ENCODE results near the gene MARCHF10.
A peak's percentile ranks its signal among the peaks of the same experiment; 100 is the strongest.

Gene MARCHF10

DNA sequence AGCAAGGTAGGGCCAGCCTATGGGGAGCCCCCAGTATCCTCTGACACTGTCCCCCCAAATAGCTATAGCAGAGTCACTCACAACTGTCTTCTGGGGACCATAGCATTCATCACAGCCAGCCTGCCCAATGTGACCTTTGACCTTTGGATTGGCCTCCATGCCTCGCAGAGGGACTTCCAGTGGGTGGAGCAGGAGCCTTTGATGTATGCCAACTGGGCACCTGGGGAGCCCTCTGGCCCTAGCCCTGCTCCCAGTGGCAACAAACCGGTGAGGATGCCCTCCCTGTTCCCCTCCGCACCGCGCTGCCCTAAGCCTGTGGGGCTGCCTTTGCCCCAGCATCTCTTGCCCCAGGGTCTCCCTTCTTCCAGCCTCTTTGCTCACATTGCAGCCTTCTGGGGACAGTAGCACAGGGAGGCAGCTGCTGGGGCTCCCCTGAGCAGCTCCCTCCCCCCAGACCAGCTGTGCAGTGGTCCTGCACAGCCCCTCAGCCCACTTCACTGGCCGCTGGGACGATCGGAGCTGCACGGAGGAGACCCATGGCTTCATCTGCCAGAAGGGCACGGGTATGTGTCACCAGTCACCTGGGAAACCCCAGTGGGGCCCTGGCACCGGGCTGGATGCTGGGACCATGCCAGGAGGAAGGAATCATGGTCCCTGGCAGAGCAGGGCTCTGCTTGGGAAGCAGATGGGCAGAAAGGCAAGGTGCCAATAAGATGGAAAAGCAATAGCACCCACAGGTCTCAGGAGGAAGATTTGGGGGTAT, 119.5 kb downstream of the MARCHF10 start:
- no peaks in the 10 kb centered on the region for H3K9me3 ChIP-seq (ENCODE audit: control insufficient read depth, low read length)
- H3K9ac ChIP-seq (ENCODE audit: low read length): no peak overlapping the region
- H3K4me3 ChIP-seq (ENCODE audit: insufficient read depth in 1 of 2, low read depth in 1 of 2, low read length in 2 of 2): peak overlapping the region in 1 of 2 experiments; percentile 0
- H4K8ac ChIP-seq (ENCODE audit: low read length): no peak overlapping the region
- H3K4me1 ChIP-seq (ENCODE audit: control insufficient read depth, insufficient read depth, low read depth, low read length): peaks cover 3% of the 10 kb centered on the region
- no peak for DNase-seq
- no peak overlapping the region for H2BK12ac ChIP-seq (ENCODE audit: low read length in 2 of 2)
- peak overlapping the region; percentile 20 for H2BK5ac ChIP-seq (ENCODE audit: low read depth, low read length, poor library complexity, severe bottlenecking)
- no peak overlapping the region for H3K23ac ChIP-seq (ENCODE audit: low read length in 2 of 2)
- H2BK15ac ChIP-seq (ENCODE audit: low read depth, poor library complexity, severe bottlenecking): no peak overlapping the region
- no peak overlapping the region for H3K18ac ChIP-seq (ENCODE audit: low read depth in 1 of 2, low read length in 2 of 2)
- H4K91ac ChIP-seq (ENCODE audit: low read length): no peak overlapping the region
- peaks cover 13% of the 10 kb centered on the region for H3K79me1 ChIP-seq (replicated peaks; ENCODE audit: low read length, poor library complexity, severe bottlenecking)
- 97% methylated on average over 11 of the region's 11 CpGs for WGBS
- no peaks in the 10 kb centered on the region for H3K27me3 ChIP-seq (ENCODE audit: control insufficient read depth in 1 of 2, insufficient read depth in 1 of 2, low read length in 2 of 2)
- peaks cover 74 to 77% of the 10 kb centered on the region in 2 experiments for H3K36me3 ChIP-seq (ENCODE audit: control insufficient read depth in 1 of 2, insufficient read depth in 2 of 2, low read depth in 1 of 2, low read length in 2 of 2)
- no peak overlapping the region for H2AFZ ChIP-seq (ENCODE audit: low read depth, low read length)
- no peak overlapping the region for H3K27ac ChIP-seq (ENCODE audit: low read length, poor library complexity, severe bottlenecking)
- no peak overlapping the region for H2AK5ac ChIP-seq (ENCODE audit: low read length, severe bottlenecking)
- H3K4me2 ChIP-seq (ENCODE audit: low read length, poor library complexity, severe bottlenecking): no peak overlapping the region
- H3K4ac ChIP-seq (ENCODE audit: low read depth in 1 of 2, low read length in 2 of 2): no peak overlapping the region
- no peak overlapping the region for H3K14ac ChIP-seq (ENCODE audit: low read length in 2 of 2)
- no peak overlapping the region for H2BK120ac ChIP-seq (ENCODE audit: low read depth, low read length)

DNA sequence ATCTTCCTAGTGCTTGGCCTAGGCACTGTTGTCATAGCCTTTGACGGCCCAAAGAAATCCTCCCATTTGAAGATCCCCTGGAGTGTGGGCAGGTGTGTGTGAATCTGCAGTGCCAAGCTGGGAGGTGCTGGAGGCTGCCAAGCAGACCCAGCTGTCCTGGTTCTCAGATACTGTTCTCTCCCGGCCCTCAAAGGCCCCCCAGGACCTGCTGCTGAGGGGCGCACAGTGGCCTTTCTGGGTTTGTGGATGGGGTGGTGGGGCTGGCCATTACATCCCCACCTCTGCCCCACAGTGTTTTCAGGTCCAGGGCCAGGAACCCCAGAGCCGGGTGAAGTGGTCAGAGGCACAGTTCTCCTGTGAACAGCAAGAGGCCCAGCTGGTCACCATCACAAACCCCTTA, 120.1 kb downstream of the MARCHF10 start:
- 97% methylated on average over 3 of the region's 4 CpGs for WGBS
- Histone ChIP-seq H2BK12ac (ENCODE audit: low read length in 2 of 2) (no peak overlapping the region), H2BK120ac (ENCODE audit: low read depth, low read length) (no peak overlapping the region), H3K27ac (ENCODE audit: low read length, poor library complexity, severe bottlenecking) (no peak overlapping the region), H4K91ac (ENCODE audit: low read length) (no peak overlapping the region), H3K18ac (ENCODE audit: low read depth in 1 of 2, low read length in 2 of 2) (no peak overlapping the region), H2AK5ac (ENCODE audit: low read length, severe bottlenecking) (no peak overlapping the region), H2BK15ac (ENCODE audit: low read depth, poor library complexity, severe bottlenecking) (no peak overlapping the region), H3K36me3 (ENCODE audit: control insufficient read depth in 1 of 2, insufficient read depth in 2 of 2, low read depth in 1 of 2, low read length in 2 of 2) (peaks cover 72 to 78% of the 10 kb centered on the region in 2 experiments), H3K9ac (ENCODE audit: low read length) (no peak overlapping the region), H3K9me3 (ENCODE audit: control insufficient read depth, low read length) (no peaks in the 10 kb centered on the region), H2AFZ (ENCODE audit: low read depth, low read length) (no peak overlapping the region), H2BK5ac (ENCODE audit: low read depth, low read length, poor library complexity, severe bottlenecking) (no peak overlapping the region), H3K4ac (ENCODE audit: low read depth in 1 of 2, low read length in 2 of 2) (no peak overlapping the region), H3K4me2 (ENCODE audit: low read length, poor library complexity, severe bottlenecking) (no peak overlapping the region), H3K23ac (ENCODE audit: low read length in 2 of 2) (no peak overlapping the region), H3K27me3 (ENCODE audit: control insufficient read depth in 1 of 2, insufficient read depth in 1 of 2, low read length in 2 of 2) (no peaks in the 10 kb centered on the region), H3K14ac (ENCODE audit: low read length in 2 of 2) (no peak overlapping the region), H3K4me1 (ENCODE audit: control insufficient read depth, insufficient read depth, low read depth, low read length) (peaks cover 3% of the 10 kb centered on the region), H3K79me1 (replicated peaks; ENCODE audit: low read length, poor library complexity, severe bottlenecking) (peaks cover 13% of the 10 kb centered on the region), H3K4me3 (ENCODE audit: insufficient read depth in 1 of 2, low read depth in 1 of 2, low read length in 2 of 2) (peak overlapping the region in 1 of 2 experiments; percentile 0), H4K8ac (ENCODE audit: low read length) (no peak overlapping the region)
- no peak for DNase-seq

DNA sequence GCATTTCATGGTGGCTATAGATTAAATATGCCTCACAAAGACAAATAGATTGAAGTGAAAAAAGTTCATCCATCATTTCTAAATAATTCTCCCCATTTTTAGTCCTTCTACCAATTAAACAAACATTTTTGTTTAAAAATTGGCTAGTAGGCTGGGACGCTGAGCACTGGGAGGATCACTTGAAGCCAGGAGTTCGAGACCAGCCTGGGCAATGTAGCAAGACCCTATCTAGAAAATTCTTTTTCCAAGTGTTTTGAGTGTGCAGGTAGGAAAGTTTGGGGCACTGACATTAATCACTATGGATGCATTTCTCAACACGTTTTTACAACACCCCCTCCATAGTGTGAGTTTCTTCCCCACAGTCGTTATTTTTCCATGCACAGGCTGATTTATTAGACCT, 123.9 kb downstream of the MARCHF10 start:
- Histone ChIP-seq H4K91ac (ENCODE audit: low read length) (no peak overlapping the region), H3K4me3 (ENCODE audit: insufficient read depth in 1 of 2, low read depth in 1 of 2, low read length in 2 of 2) (no peak overlapping the region), H3K4me1 (ENCODE audit: control insufficient read depth, insufficient read depth, low read depth, low read length) (no peaks in the 10 kb centered on the region), H3K18ac (ENCODE audit: low read depth in 1 of 2, low read length in 2 of 2) (no peak overlapping the region), H3K14ac (ENCODE audit: low read length in 2 of 2) (no peak overlapping the region), H3K27ac (ENCODE audit: low read length, poor library complexity, severe bottlenecking) (no peak overlapping the region), H3K4me2 (ENCODE audit: low read length, poor library complexity, severe bottlenecking) (no peak overlapping the region), H2BK5ac (ENCODE audit: low read depth, low read length, poor library complexity, severe bottlenecking) (no peak overlapping the region), H2BK12ac (ENCODE audit: low read length in 2 of 2) (no peak overlapping the region), H3K23ac (ENCODE audit: low read length in 2 of 2) (no peak overlapping the region), H3K4ac (ENCODE audit: low read depth in 1 of 2, low read length in 2 of 2) (no peak overlapping the region), H2AK5ac (ENCODE audit: low read length, severe bottlenecking) (no peak overlapping the region), H3K9ac (ENCODE audit: low read length) (no peak overlapping the region), H3K36me3 (ENCODE audit: control insufficient read depth in 1 of 2, insufficient read depth in 2 of 2, low read depth in 1 of 2, low read length in 2 of 2) (peaks cover 67 to 85% of the 10 kb centered on the region in 2 experiments), H2BK15ac (ENCODE audit: low read depth, poor library complexity, severe bottlenecking) (no peak overlapping the region), H3K27me3 (ENCODE audit: control insufficient read depth in 1 of 2, insufficient read depth in 1 of 2, low read length in 2 of 2) (no peaks in the 10 kb centered on the region), H3K79me1 (replicated peaks; ENCODE audit: low read length, poor library complexity, severe bottlenecking) (peaks cover 17% of the 10 kb centered on the region), H2AFZ (ENCODE audit: low read depth, low read length) (no peak overlapping the region), H2BK120ac (ENCODE audit: low read depth, low read length) (no peak overlapping the region), H4K8ac (ENCODE audit: low read length) (no peak overlapping the region), H3K9me3 (ENCODE audit: control insufficient read depth, low read length) (no peaks in the 10 kb centered on the region)
- no peak for DNase-seq
- WGBS: 97% methylated on average over 3 of the region's 4 CpGs

DNA sequence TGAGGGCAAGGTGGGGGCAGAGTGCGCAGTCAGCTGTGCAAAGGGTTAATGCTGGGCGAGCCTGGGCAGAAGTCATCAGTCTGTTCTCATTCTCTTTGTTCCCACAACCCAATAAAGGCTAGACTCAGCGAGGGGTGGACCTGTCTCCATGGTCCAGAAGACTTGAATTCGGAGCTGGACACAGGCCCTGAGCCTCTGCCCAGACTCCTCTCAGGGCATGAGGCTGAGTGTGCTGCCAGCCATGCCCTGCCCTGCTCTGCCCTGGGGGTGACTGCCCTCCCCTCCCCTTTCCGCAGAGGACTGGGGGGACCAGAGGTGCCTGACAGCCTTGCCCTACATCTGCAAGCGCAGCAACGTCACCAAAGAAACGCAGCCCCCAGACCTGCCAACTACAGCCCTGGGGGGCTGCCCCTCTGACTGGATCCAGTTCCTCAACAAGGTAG, 126.2 kb downstream of the MARCHF10 start:
- WGBS: 99% methylated on average over 8 of the region's 8 CpGs
- H2BK12ac ChIP-seq (ENCODE audit: low read length in 2 of 2): no peak overlapping the region
- no peak for DNase-seq
- no peak overlapping the region for H2BK15ac ChIP-seq (ENCODE audit: low read depth, poor library complexity, severe bottlenecking)
- H4K91ac ChIP-seq (ENCODE audit: low read length): no peak overlapping the region
- H3K36me3 ChIP-seq (ENCODE audit: control insufficient read depth in 1 of 2, insufficient read depth in 2 of 2, low read depth in 1 of 2, low read length in 2 of 2): peaks cover 71 to 88% of the 10 kb centered on the region in 2 experiments
- no peak overlapping the region for H3K14ac ChIP-seq (ENCODE audit: low read length in 2 of 2)
- no peaks in the 10 kb centered on the region for H3K9me3 ChIP-seq (ENCODE audit: control insufficient read depth, low read length)
- no peak overlapping the region for H2AFZ ChIP-seq (ENCODE audit: low read depth, low read length)
- H2BK5ac ChIP-seq (ENCODE audit: low read depth, low read length, poor library complexity, severe bottlenecking): no peak overlapping the region
- no peak overlapping the region for H2AK5ac ChIP-seq (ENCODE audit: low read length, severe bottlenecking)
- H3K27ac ChIP-seq (ENCODE audit: low read length, poor library complexity, severe bottlenecking): no peak overlapping the region
- H3K27me3 ChIP-seq (ENCODE audit: control insufficient read depth in 1 of 2, insufficient read depth in 1 of 2, low read length in 2 of 2): no peaks in the 10 kb centered on the region
- no peak overlapping the region for H2BK120ac ChIP-seq (ENCODE audit: low read depth, low read length)
- no peak overlapping the region for H3K9ac ChIP-seq (ENCODE audit: low read length)
- no peaks in the 10 kb centered on the region for H3K4me1 ChIP-seq (ENCODE audit: control insufficient read depth, insufficient read depth, low read depth, low read length)
- H3K23ac ChIP-seq (ENCODE audit: low read length in 2 of 2): no peak overlapping the region
- H3K79me1 ChIP-seq (replicated peaks; ENCODE audit: low read length, poor library complexity, severe bottlenecking): peaks cover 18% of the 10 kb centered on the region
- no peak overlapping the region for H3K4ac ChIP-seq (ENCODE audit: low read depth in 1 of 2, low read length in 2 of 2)
- no peak overlapping the region for H3K4me2 ChIP-seq (ENCODE audit: low read length, poor library complexity, severe bottlenecking)
- no peak overlapping the region for H3K4me3 ChIP-seq (ENCODE audit: insufficient read depth in 1 of 2, low read depth in 1 of 2, low read length in 2 of 2)
- H3K18ac ChIP-seq (ENCODE audit: low read depth in 1 of 2, low read length in 2 of 2): no peak overlapping the region
- no peak overlapping the region for H4K8ac ChIP-seq (ENCODE audit: low read length)

Measured in mesenchymal stem cell (in vitro differentiated cells and primary cell).